Neutrophil (primary cell): ENCODE measurements around the gene PER1.

Source experiments
- H3K27ac ChIP-seq: fragments of 200-600 bp; sonication (generic); 2 replicates; pipeline ENCODE4 v1.5.1; 2016; ENCODE audit warnings: mild to moderate bottlenecking, moderate library complexity
- H3K27me3 ChIP-seq: fragments of 200-600 bp; sonication (generic); 2 replicates; pipeline ENCODE4 v1.6.0; 2016; ENCODE audit warnings: mild to moderate bottlenecking
- H3K36me3 ChIP-seq: fragments of 200-600 bp; sonication (generic); 2 replicates; pipeline ENCODE4 v1.5.1; 2017
- H3K4me1 ChIP-seq, 2 experiments: fragments of 200-600 bp in 1 of 2; sonication (generic) in 1 of 2; 1 replicate in 1 of 2; 2 replicates in 1 of 2; pipeline versions ENCODE4 v1.5.1 to v1.6.1; 2013 to 2016; ENCODE audit warnings: low read depth in 1 of 2, low read length in 1 of 2, mild to moderate bottlenecking in 1 of 2, moderate library complexity in 1 of 2; ENCODE audit not compliant: control insufficient read depth in 1 of 2, insufficient read depth in 1 of 2
- H3K4me3 ChIP-seq, 2 experiments: fragments of 200-600 bp in 1 of 2; sonication (generic) in 1 of 2; 1 replicate in 1 of 2; 2 replicates in 1 of 2; pipeline ENCODE4 v1.5.1; 2013 to 2016; ENCODE audit warnings: low read depth in 1 of 2, low read length in 1 of 2, mild to moderate bottlenecking in 1 of 2, moderate library complexity in 1 of 2
- H3K9me3 ChIP-seq: fragments of 200-600 bp; sonication (generic); 2 replicates; pipeline ENCODE4 v1.5.1; 2016
- CTCF ChIP-seq: fragments of 200-600 bp; sonication (generic); IDR thresholded peaks from 2 replicates; pipeline ENCODE4 v1.5.1; 2016; ENCODE audit warnings: antibody characterized with exemption

The PER1 gene

DNA sequence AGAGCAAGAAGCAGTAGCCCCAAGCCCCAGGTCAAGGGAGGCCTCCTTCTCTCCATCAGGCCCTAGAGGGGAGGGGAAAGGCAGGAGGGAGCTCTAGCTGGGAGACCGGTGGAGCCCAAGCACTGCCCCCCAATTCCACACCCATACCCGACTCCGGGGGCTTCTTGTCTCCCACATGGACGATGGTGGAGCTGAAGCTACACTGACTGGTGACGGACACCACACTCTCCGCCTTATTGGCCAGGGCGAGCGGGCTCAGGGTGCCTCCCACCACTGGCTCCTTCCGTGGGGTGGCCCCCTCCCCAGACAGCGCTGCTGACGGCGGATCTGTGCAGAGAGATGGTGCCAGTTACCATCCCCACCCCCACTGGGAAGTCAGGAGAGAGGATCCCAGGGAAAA is 6.4 kb downstream of the PER1 start:
- H3K4me1 ChIP-seq, result peaks cover 4 to 5% of the 10 kb centered on the region in 2 experiments
- H3K4me3 ChIP-seq, result no peak overlapping the region
- no peaks in the 10 kb centered on the region for H3K27me3 ChIP-seq
- no peaks in the 10 kb centered on the region for H3K9me3 ChIP-seq
- TF ChIP-seq CTCF, result no peak
- peaks cover 15% of the 10 kb centered on the region for H3K36me3 ChIP-seq
- H3K27ac ChIP-seq, result no peak overlapping the region

DNA sequence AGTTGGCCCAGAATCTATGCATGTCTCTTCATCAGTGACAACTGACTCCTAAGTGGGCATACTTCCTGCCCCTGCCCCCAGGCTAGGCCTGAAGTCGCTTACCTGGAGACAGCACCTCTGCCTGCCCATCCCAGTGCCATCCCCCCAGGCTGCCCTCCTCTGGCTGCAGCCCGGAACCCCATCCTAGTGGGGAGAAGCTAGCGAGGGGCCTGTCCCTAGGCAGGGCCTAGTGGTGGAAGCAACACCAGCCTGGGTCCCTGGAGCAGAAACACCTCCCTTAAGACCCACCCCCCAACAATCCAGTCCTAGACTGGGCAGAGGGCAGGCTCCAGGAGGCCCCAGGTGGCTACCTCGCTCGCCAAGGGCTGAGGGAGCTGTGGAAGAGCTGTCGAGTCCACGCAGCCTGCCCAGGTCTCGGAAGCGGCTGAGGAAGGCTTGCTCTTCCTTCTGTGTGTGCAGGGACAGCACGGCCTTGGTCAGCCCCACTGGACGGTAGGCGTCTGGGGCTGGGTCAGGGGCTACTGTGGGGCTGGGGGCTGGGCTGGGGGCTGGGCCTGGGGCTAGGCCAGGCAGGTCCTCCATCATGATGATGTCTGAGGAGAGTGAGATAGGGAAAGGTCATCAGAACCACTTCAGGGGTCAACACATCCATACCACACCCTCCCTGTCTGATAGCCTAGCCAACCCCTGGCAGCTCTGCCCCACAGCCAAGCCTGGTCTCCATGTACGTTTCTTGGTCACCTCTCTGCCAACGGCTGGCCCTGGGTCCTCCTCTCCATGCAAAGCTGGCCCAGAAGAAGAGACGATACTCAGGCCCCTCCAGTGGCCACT is 7.6 kb downstream of the PER1 start:
- H3K36me3 ChIP-seq, result peaks cover 10% of the 10 kb centered on the region
- H3K4me3 ChIP-seq, result no peak overlapping the region
- H3K9me3 ChIP-seq, result no peaks in the 10 kb centered on the region
- peaks cover 4 to 7% of the 10 kb centered on the region in 2 experiments for H3K4me1 ChIP-seq
- H3K27ac ChIP-seq, result no peak overlapping the region
- H3K27me3 ChIP-seq, result no peaks in the 10 kb centered on the region
- TF ChIP-seq CTCF, result no peak

DNA sequence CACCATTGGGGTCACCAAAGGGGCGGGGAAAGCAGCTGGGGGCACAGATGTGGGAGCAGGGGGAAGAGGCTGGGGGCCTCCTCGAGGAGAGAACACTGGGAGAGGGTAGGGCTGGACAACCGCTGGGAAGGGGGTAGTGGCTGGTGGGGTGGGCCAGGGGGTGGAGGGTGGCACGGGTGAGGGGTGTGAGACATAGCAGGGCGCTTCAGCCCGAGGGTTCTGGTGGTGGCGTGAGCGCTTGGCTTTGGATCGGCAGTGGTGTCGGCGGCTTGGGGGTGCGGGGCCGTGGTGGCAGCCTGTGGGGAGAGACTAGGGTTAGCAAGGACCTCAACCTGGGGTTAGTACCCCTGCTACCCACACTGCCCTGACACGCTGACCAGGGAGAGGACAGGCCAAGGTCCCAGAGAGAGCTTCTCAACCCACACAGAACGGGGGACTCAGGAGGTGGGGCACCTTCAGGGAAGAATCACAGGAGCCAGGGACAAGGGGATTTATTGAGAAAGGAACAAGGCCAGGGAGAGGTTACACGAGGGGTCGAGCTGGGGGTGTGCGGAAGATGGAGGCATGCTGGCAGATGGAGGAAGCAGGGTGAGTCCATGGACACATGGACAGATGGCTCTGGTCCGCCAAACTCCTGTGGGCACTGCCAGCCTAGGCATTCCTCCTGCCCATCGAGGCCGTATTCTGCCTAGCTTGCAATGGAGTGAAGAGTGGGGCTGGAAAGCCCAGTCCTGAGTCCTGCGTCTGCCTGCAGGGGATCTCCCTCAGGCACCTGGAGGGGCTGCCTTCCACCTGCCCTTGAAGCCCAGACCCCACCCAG is 8.4 kb downstream of the PER1 start:
- Histone ChIP-seq H3K4me3 (no peak overlapping the region), H3K27me3 (no peaks in the 10 kb centered on the region), H3K9me3 (no peaks in the 10 kb centered on the region), H3K27ac (no peak overlapping the region), H3K36me3 (peaks cover 5% of the 10 kb centered on the region), H3K4me1 (peaks cover 13 to 15% of the 10 kb centered on the region in 2 experiments)
- TF ChIP-seq CTCF, result no peak

DNA sequence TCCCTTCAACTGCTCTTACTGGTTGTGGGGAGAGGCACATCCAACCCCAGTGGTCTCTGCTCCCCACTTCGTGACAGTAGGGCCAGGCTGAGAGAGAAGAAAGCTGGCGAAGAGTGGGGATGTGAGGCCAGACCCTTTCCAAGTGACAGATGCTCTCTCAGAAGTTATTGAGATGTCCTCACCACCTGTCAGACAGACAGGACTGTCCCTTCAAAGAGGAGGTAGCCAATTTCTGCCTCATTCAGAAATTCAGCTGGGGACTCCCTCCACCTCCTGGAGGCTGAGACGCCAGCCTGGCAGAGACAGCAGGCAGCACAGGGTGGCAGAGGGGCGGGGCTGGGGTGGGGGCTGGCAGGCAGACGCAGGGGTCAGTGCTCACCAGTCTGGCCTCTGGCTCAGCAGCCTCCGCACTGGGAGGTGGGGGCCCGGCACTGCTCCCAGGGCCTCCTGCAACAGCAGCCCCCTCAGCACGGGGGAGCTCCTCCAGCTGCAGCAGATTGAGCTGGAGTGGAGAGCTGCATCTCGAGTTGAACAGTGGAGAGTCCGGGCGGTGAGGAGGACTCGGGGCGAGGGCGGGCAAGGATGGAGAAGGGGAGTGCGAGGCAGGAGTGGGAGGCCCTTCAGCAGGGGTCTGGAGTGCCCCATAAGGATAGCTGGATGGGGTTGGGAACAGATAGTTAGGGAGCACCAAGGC is 9.2 kb downstream of the PER1 start:
- H3K27me3 ChIP-seq, result peaks cover 4% of the 10 kb centered on the region
- no peak overlapping the region for H3K4me3 ChIP-seq
- H3K4me1 ChIP-seq, result peaks cover 20 to 22% of the 10 kb centered on the region in 2 experiments
- H3K27ac ChIP-seq, result no peak overlapping the region
- peaks cover 5% of the 10 kb centered on the region for H3K36me3 ChIP-seq
- TF ChIP-seq CTCF, result no peak
- no peaks in the 10 kb centered on the region for H3K9me3 ChIP-seq

- Histone ChIP-seq H3K27me3 (peaks cover 11% of the 10 kb centered on the region), H3K4me3 (no peak overlapping the region), H3K27ac (no peak overlapping the region), H3K36me3 (peaks cover 2% of the 10 kb centered on the region), H3K4me1 (peaks cover 25 to 29% of the 10 kb centered on the region in 2 experiments), H3K9me3 (no peaks in the 10 kb centered on the region)
- TF ChIP-seq CTCF, result no peak
Observed at GRCh38 chr17:8142158-8142886, 9.9 kb downstream of the PER1 start.
